HG03060 (cell line): ENCODE results near the gene TPD52L1.
A peak's percentile ranks its signal among the peaks of the same experiment; 100 is the strongest.

ENCODE experiments used
- ATAC-seq: cut with Tn5 transposase; IDR thresholded peaks from one replicate; pipeline ENCODE4 v1.9.1; 2021; ENCODE audit warnings: low read depth, moderate number of reproducible peaks; ENCODE audit not compliant: unreplicated experiment

The TPD52L1 gene

DNA sequence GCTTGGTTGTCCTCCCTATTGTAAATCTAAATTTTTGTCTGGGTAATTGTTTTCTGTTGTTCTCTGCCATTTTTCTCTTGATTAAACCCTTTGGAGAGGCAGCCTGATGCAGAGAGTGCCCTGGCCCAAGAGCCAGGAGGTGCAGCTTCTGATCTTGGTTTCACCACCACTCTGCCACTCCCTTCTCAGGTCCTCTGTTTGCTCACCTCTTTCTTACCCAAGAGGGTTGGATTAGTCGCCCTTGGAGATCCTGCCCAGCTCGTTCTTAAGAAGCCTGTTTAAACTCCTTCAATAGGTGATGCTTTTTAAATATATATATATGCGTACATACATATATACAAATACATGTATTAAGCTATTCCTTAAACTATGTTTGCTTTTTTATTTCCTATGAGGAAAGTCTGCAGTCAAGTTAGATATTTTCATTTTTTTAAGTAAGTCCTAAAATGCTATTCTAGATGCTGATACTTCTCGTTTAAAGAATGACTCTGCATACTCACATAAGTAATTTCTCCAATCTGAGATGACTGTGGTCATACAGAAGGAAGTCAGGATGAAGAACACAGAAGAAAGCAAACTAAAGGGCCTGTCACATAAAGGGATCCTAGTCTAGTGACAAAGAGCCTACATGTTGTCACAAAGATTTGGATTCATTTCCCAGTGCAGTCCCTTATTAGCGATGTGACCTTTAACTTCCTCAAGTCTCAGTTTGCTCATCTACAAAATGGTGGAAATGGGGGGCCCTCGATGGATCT is 19.9 kb downstream of the TPD52L1 start:
- no peak for ATAC-seq

DNA sequence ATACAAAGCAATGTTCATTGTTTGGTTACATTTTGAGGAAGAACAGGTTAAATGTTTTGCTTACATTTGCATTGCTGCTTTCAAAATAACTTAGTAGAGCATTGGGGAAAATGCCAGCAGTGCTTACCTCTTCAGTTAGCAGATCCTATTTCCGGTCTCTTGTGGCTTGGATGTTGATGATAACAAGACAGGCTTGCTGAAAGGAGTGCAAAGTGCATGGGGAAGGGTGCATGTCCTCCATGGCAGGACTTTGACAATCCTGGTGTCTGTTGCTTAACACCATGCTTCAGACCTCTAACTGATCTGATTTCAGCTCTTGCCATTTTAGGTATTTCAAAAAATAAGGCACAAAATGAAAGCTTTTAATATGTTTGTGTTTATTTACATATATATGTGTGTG is 21.1 kb downstream of the TPD52L1 start:
- ATAC-seq = no peak

DNA sequence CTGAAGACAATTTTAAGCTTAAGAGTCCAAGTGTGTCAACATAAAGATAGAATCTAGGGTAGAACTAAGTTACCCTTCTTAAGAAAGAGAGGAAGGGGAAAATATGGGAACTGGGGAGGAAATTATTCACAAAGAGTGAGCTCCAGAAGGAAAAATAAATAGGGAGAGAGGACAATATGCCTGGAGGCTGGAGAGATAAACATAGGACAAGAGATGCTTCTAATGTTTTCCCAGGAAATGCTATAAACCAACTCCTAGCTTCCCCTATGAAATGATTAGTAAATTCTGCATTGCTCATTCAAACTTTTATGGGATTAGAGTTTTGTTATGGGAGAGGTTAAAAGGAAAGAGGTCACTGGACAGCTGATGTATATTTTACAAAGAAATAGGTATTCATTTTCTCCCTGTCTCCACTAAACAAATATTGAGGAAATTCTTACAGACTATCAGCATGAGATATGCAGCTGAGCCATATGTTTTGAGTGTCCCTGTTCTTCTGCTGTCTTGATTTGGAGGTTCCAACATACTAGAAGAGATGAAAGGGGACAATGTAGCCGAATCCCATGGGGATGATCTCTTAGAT is 22.0 kb downstream of the TPD52L1 start:
- no peak for ATAC-seq

GRCh38 chr6:125182237-125183008 is 28.9 kb downstream of the TPD52L1 start:
- no peak for ATAC-seq

GRCh38 chr6:125183391-125183790 is 29.8 kb downstream of the TPD52L1 start:
- no peak for ATAC-seq

DNA sequence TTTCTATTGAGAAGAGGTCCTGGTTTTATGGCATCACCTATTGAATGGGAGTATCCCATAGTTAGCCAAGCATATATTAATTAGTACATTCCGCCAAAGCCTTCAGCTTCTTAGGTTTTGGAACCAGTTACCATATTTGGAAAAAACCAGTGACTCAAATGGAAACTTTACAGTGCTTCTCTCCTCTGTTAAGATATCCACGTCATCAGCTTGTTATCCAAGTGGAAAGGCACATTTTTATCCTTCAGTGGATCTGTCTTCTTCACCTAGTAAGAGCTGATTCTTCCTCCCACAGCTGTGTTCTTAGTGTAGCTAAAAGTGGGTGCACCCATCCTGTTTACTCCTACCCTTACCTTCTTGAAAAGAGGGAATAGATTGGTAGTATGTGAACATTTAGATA is 34.5 kb downstream of the TPD52L1 start:
- no peak for ATAC-seq

GRCh38 chr6:125188594-125189203 is 35.1 kb downstream of the TPD52L1 start:
- ATAC-seq = no peak

DNA sequence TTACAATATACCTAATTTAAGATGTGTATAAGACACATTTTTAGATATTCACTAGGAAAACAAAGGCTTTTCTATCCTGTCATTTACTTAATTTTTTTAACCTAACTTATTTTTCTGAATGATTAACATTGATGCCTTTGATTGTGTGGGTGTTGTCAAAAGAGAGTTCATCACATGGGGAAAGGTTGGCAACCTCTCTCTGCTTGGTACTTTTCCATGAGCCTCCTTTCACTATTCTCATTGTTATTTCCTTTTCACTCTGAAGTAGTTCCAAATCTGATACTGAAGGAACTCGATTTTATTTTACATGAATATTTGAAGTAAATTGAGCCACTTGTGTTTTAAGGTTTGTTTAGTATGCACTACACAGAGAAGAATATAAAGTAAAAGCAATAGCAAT is 35.9 kb downstream of the TPD52L1 start:
- ATAC-seq = no peak

DNA sequence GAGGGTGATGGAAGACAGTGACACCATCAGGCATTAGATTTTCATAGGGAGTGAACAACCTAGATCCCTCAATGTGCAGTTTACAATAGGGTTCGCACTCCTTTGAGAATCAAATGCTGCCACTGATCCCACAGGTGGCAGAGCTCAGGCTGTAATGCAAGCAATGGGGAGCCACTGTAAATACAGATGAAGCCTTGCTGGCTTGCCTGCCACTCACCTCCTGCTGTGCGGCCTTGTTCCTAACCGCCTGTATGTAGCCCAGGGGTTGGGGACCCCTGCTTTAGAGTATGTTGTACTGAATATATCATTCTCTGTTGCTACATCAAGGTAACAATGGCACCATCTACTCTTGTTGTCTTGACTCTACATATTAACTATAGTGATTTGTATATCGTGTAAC is 37.1 kb downstream of the TPD52L1 start:
- ATAC-seq = no peak

DNA sequence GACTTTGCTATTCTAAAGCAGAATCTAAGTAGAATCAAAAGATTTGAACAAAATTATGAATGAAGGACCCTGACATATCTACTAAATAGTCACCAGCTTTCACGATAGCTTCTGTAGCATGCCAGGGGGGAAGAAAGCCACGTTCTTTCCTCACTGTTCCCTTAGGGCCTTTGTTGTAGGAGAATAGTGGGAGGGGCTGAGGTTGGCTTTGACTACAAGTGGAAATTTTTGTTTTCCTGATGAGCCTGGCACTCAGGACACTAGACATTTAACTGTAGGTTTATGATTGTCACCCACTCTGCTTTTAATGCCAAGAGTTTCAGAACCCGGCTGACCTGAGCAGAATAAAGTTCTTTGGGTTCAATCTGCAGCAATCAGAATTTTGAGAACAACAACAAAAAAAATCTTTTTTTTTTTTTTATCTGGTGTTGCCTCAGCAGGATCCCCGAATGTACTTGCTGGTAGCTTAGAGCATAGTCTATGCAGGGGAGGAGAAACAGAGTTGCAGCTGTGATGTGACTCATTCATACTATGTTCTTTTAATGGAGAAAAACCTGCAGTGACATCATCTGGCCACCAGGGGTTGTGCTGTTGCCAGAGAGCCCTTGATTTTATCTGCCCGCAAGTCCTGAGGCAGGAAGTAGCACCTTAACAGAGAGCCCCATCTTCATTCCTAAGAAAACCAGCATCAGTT is 38.5 kb downstream of the TPD52L1 start:
- peak; percentile 96 for ATAC-seq

GRCh38 chr6:125192610-125192930 is 39.0 kb downstream of the TPD52L1 start:
- ATAC-seq = no peak

- no peak for ATAC-seq
These were observed 39.6 kb downstream of the TPD52L1 start for GRCh38 chr6:125193208-125193607.

- ATAC-seq = no peak
These were observed 41.4 kb downstream of the TPD52L1 start for GRCh38 chr6:125194941-125195340.

DNA sequence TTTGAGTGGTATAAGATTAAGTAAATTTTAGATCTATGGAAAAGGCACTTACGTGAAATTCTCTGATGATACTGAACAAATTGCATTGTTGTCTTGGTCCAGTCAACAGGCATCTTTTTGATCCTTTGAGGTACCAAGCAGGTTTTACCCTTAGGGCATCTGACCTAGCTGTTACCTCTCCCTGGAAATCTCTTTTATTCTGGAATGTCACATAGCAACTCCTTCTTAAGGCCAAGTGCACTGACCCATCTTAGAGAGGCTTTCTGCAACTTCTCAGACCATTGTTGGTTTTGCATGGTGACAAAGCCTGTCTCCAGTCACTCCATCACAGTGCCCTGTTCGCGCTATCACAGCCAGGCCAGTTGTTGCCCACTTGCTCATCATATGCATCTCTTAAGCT is 42.0 kb downstream of the TPD52L1 start:
- ATAC-seq = no peak

GRCh38 chr6:125196613-125197012 is 43.0 kb downstream of the TPD52L1 start:
- ATAC-seq = no peak

- no peak for ATAC-seq
These were observed 44.3 kb downstream of the TPD52L1 start for GRCh38 chr6:125197795-125198269.

GRCh38 chr6:125198398-125198937 is 44.9 kb downstream of the TPD52L1 start:
- no peak for ATAC-seq

DNA sequence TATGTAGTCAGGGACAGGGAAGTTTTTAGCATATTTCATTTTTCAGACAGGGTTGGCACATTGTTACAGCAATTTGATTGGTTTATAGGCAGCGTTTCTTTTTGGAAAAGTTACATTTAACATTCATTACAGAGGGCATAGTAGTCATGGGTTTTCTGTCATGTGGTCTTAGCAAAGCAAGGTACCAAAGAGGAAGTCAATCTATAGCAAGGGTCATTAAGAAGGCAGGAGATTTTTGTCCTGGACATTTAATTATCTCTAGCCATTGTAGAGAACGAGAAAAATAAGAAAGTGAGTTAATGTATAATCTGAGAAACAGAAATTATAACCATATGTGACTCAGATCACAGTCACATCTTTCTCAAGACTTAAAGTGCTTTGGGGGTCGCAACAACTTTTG is 47.4 kb downstream of the TPD52L1 start:
- no peak for ATAC-seq

- no peak for ATAC-seq
These were observed 48.6 kb downstream of the TPD52L1 start for GRCh38 chr6:125201961-125202729.

DNA sequence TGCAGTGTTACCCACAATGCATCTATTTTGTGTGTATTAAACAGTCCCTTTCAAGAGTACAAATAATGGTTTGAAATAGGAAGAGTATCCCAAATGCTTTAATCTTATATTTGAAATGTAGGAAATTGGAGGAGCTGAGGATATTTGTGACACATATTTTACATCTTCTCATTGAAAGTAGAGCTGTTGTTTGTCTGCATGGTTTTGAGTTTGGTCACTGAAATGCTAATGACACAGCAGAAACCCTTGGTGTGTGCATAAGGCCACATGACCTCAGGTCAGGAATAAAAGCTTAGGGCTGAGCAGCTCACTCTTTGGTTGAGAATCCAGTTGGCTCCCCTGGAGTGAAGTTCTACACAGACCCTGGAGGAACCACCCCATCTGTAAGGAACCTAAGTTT is 49.8 kb downstream of the TPD52L1 start:
- ATAC-seq = no peak
